HG02623 (cell line): Measurements from ENCODE around the gene KREMEN2.

Source experiments
- ATAC-seq: cut with Tn5 transposase; IDR thresholded peaks from one replicate; pipeline ENCODE4 v1.9.1; 2021; ENCODE audit warnings: moderate library complexity; ENCODE audit not compliant: unreplicated experiment

KREMEN2 gene

GRCh38 chr16:3000540-3000939 lies 36.5 kb downstream of the KREMEN2 start:
- no peak for ATAC-seq

GRCh38 chr16:3001316-3001715 lies 37.2 kb downstream of the KREMEN2 start:
- ATAC-seq, result no peak

GRCh38 chr16:3003582-3004270 lies 39.7 kb downstream of the KREMEN2 start:
- peak; percentile 94 for ATAC-seq

GRCh38 chr16:3004319-3004718 lies 40.2 kb downstream of the KREMEN2 start:
- ATAC-seq, result peak; percentile 6

- ATAC-seq, result no peak
Observed at GRCh38 chr16:3004781-3005284, 40.8 kb downstream of the KREMEN2 start.

- no peak for ATAC-seq
Observed at GRCh38 chr16:3007059-3007956, 43.2 kb downstream of the KREMEN2 start.

- ATAC-seq, result no peak
Observed at GRCh38 chr16:3007957-3008689, 44.0 kb downstream of the KREMEN2 start.

- no peak for ATAC-seq
Observed at GRCh38 chr16:3008690-3009037, 44.6 kb downstream of the KREMEN2 start.

- no peak for ATAC-seq
Observed at GRCh38 chr16:3009568-3010390, 45.7 kb downstream of the KREMEN2 start.

GRCh38 chr16:3010510-3010909 lies 46.4 kb downstream of the KREMEN2 start:
- ATAC-seq, result no peak

GRCh38 chr16:3012246-3012645 lies 48.2 kb downstream of the KREMEN2 start:
- no peak for ATAC-seq

- ATAC-seq, result no peak
Observed at GRCh38 chr16:3012828-3013420, 48.8 kb downstream of the KREMEN2 start, which contains the start of gene CLDN9. Gene CLDN9, plus strand, starts transcription at chr16:3012923. Its CDS starts 440 bp downstream, at chr16:3013363.

- ATAC-seq, result no peak
Observed at GRCh38 chr16:3013491-3013951, 49.4 kb downstream of the KREMEN2 start.

- ATAC-seq, result no peak
Observed at GRCh38 chr16:3013998-3014690, 50.1 kb downstream of the KREMEN2 start.

- no peak for ATAC-seq
Observed at GRCh38 chr16:3014971-3015370, 50.9 kb downstream of the KREMEN2 start.

- ATAC-seq, result no peak
Observed at GRCh38 chr16:3015865-3016521, 51.9 kb downstream of the KREMEN2 start.

- ATAC-seq, result no peak
Observed at GRCh38 chr16:3017344-3017743, 53.3 kb downstream of the KREMEN2 start.
